ENCODE measurements around the gene PRIMA1. TPM values are rescaled to one million over a fixed set of nuclear protein-coding genes. Genes with fewer than 3 reads are reported as not detected.

The PRIMA1 gene
- polyA plus RNA-seq, 5 donors, result 0.37 to 1.8 (median 0.91) TPM

DNA sequence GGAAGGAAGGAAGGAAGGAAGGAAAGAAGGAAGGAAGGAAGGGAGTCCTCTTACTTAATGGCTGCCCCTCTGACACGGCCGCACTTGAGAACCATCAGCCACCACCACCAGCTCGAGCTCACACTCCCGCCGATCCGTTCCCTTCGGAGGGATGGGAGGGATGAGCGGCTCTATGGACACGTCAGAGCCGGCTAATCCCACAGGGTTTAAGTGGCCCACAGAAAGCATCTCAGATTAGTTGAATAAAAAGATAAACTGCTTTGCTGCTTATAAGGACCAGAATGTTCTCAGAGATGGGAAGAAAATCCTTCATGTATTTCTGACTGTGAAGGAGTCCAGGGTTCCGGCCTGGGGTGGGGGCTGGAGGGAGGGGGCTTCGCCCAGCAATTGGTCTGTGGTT is 31.1 kb downstream of the PRIMA1 start:
- no peak for DNase-seq

DNA sequence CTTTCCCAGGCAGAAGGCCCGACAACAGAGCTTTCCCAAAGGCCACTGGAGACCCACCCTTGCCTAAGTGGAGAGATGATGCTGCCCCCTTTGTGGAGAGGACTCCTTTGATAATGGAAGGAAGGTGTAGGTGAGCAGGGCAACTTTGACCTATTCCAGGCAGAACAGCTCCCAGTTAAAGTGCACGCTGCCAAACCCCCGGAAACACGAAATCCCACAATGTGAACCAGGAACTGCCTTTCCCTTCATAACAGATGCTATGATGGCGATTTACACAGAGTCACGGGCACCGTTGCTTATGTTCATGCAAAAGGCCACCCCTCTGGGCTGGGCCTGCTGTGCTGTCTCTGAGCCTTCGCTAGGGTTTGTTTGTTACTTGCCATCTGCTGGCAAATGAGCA is 34.6 kb downstream of the PRIMA1 start:
- DNase-seq, result no peak

DNA sequence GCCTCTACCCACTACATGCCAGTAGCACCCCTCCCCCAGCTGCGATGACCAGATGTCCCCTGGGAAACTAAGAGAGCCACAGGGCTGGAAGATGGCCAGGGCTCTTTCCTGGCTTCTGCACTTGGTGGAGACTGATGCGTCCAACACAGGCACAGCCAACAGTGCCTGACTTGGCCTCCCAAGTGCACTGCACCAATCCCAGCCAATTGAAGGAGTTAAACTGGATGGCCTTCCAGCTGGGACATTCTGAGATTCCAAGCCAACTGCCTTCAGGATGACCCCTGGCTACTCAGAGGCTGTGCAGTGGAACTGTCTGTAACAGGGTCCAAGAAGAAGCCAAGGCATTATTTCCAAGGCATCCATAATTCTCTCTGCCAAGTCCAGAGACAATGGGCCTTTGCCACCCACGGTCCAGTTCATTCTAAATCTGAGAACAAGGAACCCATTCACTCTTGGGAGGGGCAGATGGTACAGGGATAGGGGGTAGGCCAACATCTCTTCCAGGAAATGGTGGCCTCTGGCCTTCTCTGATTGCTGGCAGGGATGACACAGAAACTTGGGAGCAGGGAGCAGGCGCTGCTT is 35.2 kb downstream of the PRIMA1 start:
- no peak for DNase-seq

DNA sequence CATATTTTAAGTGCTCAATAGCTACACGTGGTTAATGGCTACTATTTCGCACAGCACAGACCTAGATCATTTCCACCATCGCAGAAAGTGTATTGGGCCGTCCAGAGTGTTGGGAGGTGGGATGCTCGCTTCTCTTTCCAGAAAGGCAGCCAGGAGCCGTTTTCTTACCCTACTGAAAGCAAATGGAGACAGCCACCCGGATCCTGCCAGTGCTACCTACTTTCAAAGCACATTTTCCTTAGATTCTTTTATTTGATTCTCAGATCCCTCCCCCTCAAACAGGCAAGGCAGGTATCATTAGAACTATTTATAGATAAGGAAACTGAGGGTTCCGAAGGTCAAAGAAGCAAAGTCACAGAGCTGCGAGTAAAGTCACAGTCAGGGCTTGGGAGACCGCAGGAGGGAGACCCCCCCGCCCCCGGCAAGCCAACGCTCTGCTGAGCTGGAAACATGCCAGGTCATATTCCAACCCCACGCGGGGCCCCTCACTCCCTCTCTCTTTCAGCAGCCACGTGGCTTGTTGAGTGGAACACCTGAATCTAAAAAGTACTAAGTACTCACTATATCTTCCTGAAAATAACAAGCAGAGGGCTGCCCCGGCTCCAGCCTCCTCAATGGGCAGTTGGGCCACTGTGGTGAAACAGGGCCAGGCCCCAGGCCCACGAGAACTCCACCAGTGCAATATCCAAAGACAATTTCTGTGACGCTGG is 36.2 kb downstream of the PRIMA1 start:
- DNase-seq, result no peak

DNA sequence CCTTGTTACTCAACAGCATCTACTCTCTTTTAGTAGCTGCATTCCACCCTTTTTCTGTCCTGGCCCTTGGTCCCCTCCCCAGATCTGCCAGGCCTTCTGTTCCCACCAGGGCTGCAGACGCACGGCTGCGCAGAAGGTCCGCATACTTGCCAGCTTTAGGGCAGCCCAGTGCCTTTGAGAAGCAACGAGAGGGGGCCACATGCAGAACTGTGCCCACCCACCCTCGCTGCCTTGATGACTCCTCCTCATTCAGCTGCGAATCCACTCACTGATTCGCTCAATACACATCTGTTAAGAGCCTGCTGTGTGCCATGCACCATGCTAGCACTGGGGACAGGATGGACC is 39.2 kb downstream of the PRIMA1 start:
- no peak for DNase-seq

DNA sequence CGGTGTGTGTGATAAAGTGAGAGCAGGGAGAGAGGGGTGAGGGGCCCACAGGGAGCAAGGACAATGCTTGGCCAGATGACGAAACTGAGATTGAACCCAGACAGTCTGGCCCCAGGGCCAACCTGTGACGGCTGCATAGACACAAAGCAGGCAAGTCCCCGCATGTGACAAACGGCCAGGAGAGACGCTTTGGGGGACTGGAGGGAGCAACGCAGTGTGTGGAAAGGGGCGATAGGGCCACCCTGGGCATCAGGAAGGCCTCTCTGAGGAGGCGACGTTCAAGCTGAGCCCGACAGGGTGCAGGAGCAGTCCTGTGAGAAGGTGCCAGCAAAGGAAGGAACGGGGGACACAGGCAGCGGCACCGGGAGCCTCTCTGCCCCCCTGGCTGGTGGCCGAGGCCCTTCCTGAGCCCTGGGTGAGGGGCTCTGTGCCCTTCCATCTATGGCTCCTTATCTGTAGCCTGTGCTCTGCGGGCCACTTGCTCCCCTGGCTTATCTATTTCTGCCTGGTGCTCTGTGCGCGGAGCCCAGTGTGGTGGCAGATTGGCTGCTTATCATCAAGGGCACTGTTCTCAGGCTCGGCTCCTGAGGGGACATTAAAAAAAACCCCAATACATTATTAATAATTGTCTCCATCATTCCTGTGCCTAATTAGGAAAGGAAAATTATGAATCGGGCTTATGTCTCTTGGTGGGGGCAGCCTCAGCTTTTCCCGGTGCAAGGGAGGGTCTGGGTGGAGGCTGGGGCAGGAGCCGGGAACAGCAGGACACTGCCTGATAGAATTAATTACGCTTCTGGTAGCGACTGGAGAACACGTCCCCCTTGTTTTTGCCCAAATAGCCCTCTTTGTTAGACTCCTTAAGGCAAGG is 39.8 kb downstream of the PRIMA1 start:
- DNase-seq, result no peak

DNA sequence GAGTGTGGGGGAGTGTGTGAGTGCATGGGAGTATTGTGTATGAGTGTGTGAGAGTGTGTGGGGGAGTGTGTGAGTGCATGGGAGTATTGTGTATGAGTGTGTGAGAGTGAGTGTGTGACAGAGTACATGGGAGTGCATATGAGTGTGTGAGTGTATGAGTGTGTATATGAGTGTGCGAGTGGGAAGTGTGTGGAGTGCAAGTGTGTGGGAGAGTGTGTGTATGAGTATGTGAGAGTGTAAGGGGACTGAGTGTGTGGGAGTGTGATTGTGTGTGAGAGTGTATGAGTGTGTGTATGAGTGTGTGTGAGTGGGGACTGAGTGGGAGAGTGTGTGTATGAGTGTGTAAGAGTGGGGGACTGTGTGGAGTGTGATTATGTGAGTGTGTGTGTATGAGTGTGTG is 40.7 kb downstream of the PRIMA1 start:
- no peak for DNase-seq

DNA sequence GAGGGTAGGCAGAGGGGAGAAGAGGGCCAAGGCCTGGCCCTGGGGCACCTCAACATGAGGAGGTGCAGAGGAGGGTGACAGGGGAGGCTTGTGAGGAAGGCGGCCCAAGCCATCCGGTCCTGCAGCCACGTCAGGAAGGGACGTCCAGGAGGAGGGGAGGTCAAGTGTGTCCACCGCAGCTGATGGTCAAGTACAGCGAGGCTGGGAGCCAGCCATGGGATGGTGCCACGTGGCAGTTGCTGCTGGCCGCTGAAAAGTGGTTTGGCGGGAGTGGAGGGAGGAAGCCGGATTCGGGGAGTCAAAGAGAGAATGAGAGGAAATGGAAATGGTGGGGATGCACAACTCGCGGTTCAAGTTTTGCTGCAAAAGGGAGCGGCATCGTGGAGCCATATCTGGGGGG is 41.2 kb downstream of the PRIMA1 start:
- DNase-seq, result no peak

DNA sequence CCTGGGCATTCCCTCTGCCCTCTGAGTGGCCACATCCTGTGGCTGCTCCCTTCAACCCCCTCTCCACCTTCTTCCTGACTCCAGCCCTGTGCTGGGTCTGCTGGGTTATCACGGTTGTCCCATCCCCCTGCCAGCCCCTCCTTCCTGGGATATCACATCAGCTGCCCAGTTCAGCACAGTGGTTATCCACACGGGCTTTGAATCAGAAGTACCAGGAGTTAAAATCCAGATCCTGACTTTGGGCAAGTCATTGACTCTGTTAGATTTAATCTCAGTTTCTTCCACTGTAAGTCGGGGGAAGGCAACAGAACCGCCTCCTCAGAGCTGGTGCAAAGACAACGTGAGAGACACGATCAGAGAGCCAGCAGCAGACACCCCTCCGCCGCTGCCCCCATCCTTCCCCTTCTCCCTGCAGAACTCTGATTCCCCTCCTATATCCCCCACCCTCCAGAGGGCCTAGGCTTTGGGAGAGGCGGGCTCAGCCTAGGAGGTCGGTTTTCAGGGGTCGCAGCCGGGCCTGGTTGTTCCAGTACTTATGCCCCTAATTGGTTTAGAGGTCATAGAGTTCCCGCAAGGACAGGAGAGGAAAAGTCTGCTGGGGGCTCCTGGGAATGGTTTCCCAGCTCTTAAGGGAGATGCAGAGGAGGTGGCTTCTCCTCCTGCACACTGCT is 42.5 kb downstream of the PRIMA1 start:
- no peak for DNase-seq

DNA sequence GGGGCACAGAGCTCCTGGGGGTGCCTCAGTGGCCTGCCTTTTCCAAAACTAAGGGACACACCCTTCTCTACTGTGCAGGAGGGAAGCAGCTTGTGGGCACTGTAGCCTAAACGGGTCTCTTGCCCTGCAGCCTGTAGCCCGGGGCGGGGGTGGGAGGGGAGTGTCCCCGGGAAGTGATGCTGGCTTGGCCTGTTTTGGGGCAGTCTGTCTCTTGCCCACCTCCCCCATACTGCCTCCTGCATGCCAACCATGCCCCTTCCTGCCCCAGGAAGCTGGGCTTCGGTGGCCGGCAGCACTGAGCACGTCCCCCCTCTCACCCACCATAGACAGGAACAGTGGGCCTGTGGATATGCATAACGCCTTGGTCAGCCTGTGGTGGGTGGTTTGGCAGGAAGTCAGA is 43.4 kb downstream of the PRIMA1 start:
- no peak for DNase-seq

DNA sequence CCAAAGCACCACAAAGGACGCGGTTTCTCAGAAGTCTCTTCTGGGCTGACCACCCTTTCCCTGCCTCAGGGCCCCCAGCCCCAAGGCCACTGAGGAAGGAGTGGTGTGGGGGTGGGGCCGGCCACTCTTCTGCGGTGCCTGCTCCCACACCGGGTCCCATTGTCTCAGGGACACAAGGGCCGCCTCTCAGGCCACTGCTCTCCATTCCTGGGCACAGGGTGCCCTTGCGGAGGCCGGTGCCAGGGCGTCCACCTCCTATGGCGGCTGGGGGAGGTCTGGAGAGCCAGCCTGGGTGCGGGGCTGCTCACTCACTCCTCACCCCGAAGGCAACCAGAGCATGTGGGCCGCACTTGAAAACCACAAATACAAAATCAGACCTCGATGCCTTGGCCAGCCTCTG is 44.1 kb downstream of the PRIMA1 start:
- no peak for DNase-seq

DNA sequence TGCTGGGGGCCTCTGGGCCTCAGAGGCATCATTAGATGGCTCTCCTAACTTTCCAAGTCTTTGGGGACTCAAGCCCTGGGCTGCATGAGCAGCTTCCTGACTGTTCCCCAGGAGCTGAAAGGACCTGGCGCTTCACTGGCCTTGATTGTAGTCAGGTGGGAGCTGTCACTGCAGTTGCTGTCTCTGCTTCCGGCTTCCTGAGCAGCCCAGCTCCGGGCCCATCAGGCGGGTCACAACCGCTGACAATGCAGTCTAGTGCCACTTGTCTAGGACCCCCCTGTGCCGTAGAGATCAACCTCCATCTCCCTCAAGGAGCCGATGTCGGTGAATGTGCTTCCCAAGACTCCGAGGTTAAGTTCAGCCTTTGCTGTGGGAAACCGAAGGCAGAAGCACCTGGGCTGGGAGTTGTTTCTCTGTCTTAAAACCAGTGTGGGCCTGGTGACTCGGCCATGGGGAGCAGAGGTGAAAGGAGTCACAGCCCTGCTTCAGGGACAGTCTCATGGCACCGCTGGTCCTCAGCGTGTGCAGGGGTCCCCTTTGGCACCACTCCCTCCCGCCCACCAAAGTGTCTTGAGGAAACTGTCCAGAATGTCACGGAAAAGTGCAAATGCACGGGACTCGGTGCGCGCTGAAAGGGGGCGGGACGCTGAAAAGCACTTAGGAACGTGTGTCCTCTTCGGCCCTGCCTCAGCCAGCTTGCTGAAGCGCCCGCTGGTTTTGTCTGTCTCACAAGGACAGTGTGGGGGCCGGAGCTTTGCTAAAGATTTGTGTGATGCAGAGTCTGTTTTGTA is 44.8 kb downstream of the PRIMA1 start:
- DNase-seq, result no peak

DNA sequence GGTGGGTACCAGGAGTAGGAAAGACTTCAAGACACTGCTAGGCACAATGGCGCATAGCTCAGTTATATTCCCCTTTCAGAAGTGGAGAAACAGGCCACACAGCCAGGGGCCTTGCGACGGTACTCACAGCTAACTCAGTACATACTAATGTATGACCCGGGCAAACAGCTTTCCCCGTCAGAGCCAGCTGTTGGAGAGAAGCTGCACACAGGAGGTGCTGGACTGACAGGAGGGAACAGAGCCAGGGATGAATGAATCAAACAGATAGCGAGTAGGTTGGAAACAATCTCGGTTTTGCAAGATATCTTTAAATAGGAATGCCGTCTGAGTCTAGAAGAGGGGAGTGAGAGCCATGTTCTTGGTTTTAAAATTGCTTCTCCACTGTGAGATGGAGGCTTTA is 45.5 kb downstream of the PRIMA1 start:
- no peak for DNase-seq

DNA sequence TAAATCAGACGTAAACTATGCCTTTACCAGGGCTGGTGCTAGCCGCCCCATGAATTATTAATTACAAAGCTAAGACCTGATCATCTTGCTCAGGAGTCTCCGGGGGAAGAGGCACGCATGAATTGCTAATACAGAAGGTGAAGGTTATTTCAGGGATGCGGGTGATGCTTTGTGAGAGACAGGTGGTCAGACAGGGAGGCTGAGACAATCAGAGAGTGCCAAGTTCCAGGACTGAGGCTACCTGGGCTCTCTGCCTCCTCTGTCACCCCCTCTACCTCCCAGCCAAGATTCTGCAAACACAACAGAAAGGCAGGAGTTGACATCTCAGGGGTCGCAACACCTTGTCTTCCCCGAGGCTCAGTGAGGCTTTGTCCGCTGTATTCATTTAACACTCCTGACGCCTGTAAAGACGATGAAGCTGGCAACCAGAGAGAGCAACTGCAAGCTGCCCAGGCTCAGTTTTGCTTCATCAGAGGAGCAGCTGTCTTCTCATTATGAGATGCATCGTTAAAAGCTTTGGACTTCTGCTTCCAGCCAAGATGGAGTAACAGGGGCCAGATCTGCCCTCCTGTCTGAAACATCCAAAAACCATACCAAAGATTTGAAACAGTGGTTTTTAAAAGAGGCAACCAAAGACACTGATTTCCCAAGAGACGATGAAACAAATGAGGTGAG is 46.6 kb downstream of the PRIMA1 start:
- DNase-seq, result no peak

DNA sequence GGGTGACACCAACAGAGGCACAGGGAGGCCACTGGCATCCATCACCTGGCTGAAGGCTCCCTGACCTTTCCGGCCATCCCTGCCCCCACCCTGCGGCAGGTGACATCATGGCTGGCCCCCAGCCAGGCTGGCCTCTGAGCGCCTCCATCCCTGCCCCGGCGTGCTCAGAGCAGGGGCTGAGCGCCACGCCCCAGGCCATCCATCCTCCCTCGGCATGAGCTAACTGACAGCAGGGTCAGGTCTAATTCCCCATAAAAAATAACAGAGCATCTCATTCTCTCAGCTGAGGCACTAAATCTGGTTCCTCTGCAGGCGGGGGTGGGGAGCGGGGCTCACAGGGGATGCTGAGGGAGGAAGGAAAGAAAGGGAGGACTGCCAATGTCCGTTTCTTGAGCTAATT is 50.7 kb downstream of the PRIMA1 start:
- no peak for DNase-seq

DNA sequence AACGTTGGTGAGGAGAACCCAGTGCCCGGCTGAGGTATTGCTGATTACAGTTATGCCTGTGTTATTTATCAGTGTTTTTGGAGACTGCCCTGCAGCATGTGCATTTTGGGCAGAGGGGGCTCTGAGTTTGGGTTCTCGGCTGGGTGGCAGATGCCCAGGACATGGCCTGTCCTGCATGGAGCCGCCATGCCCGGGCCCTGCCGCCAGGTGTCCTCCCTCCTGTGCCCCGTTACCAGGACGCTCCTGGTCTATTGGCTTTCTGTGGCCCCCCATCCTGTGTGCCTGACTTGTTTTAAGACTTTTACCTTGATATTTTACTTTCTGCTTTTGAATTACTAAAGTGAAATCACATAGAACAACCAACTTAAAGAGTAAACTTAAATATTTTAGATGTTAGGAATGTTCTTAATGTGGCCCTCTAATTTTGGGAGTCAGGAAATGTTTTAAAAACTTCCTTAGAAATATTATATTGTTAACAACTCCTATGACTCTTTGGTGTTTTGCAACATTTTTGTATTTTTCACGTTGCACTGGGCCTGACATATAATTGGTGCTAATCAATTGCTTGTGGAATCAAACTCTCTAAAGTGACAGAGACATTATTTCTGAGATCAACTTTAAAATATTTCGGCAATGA is 51.8 kb downstream of the PRIMA1 start:
- no peak for DNase-seq

DNA sequence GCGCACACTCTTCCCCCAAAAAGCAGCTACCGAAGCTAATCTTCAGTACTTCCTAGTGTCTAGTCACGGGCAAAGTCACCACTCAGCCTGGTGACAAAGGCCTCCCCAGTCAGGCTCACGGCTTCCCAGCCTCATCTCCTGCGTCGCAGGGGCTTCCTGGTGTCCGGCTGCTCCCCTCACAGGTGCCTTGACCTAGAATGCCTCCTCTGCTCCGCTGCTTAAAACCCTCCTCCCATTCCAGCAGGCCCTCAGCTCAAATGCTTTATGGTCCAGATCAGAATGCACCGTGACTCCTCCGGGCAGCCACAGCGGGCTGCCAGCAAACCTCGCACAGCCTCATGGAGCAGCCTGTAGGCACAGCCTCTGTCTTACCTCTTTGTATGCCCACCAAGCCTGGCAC is 53.1 kb downstream of the PRIMA1 start:
- no peak for DNase-seq

DNA sequence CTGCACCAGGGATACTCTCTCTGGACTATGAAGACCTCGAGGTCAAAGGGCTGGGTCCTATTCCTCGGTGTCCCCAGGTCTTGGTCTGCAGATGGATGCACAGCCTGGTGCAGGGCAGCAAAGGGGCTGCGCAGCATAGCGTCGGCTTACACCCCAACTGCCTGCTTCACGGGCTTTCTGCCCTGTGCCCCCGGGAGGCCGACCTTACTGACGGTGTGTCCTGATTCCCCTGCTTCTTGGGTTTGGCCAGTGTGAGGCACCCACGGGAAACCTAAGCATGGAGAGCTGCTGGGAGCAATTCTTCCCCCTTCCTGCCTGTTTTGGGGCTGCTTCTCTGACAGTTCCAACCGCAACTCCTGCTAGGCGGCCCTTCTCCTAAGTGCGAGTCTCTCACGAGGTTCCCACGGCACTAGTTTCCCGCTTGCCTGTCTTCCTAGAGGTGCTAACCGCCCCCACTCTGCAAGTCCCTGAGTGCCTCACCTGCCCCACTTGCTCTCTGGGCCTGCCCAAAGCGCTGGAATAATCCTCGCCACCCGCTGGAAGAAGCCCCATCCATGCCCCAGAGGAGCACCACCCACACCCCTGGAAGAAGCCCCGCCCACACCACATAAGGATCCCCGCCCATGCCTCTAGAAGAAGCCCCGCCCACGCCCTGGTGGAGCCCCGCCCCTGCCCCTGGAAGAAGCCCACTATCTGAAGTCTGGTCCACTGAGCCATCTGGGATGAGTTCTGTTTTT is 54.0 kb downstream of the PRIMA1 start:
- no peak for DNase-seq

DNA sequence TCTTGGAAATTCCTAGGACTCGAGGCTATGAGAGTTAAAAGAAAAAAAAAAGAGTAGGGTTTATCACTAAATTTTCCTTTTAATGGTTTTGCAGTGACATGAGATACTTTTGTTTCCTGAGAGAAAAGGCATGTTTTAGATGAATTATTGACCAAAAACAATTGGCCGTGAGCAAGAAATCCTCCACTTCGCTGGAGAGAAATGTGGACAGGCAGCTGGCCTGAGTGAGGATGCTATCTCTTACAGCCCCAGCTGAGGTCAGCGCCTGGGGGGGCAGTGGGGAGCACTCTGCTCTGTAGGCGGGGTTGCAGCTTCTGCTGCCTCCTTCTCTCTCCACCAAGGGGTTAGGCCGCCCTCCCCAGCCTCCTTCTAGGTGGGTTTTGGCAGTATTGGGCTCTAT is 54.7 kb downstream of the PRIMA1 start:
- no peak for DNase-seq

DNA sequence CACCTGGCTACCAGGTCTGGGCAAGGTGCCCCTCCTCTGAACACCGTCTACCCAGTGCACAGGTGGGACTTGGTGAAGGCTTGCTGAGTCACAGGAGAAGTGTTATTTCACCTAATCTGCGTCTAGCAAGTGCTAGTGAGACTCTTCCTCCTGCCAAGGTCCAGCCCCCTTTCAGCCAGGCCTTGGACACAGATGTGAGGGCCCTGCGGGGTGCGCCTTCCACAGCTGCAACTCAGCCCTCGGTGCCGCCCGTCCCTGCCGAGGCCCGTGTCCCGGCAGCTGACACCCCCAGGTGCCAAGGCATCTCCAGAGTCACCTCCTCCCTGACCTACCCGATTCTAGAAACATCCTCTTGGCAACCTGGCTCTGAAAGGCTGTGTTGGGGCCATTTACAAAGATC is 55.1 kb downstream of the PRIMA1 start:
- DNase-seq, result no peak
